ENCODE measurements around the gene KDM5B.

DNA sequence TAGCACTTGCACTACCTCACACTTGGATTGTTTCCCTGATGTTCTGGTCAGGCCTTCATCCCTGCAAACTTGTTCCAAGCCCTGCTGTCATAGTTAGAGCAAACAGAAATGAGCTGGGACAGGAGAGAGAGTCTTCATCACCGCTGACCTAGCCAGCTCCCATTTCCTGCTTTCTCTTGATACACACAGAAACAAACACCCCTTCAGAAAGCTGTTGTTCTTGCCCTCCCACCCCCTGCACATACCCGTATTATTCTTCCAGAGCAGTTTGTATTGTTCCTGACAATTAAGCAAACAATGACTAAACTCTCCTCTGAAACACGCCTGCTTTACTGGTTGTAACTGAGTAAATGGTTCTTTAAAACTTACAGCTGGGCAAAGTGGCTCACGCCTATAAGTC is 95.1 kb downstream of the KDM5B start:
- TF ChIP-seq CTCF (conservative IDR thresholded peaks at IDR 0.05), result no peak
- TF ChIP-seq ZFX (IDR thresholded peaks at IDR 0.05), result no peak
